Ovary (tissue), 3 donors: ENCODE measurements around the gene SLC23A2.

Experiments used
- CTCF ChIP-seq, 3 donors: fragments of 450-650 bp in 2 of 3; fragments of 200-600 bp in 1 of 3; IDR thresholded peaks; one replicate each; pipeline versions ENCODE4 v1.5.1 to v1.8.0; 2016 to 2022; ENCODE audit warnings: antibody characterized with exemption in 3 of 3, mild to moderate bottlenecking in 1 of 3
- EP300 ChIP-seq: sonication (generic); formaldehyde crosslinking; IDR thresholded peaks from one replicate; pipeline ENCODE4 v1.6.1; 2017; ENCODE audit warnings: antibody characterized with exemption
- POLR2A ChIP-seq: fragments of 450-650 bp; IDR thresholded peaks from one replicate; pipeline ENCODE4 v1.6.1; 2017; ENCODE audit warnings: antibody characterized with exemption, mild to moderate bottlenecking, moderate library complexity
- donor health status: DM: no; HTN: no; CAD: no.

GRCh38 chr20:4997222-4997621 is 4.1 kb downstream of the SLC23A2 start:
- TF ChIP-seq CTCF (IDR thresholded peaks at IDR 0.05) (no peak), POLR2A (no peak), EP300 (no peak)
